GM06990 (cell line): Measurements from ENCODE around the gene SSH2.

Experiments
- DNase-seq: peaks from one replicate; pipeline ENCODE4 v3.0.0-alpha.2; 2011; ENCODE audit not compliant: insufficient read length; ENCODE audit errors: extremely low read depth
- H3K27me3 ChIP-seq: replicated peaks from 2 replicates; pipeline ENCODE4 v1.6.0; 2011; ENCODE audit warnings: low read length; ENCODE audit not compliant: control insufficient read depth, insufficient read depth
- H3K36me3 ChIP-seq: 2 replicates; pipeline ENCODE4 v1.5.1; 2011; ENCODE audit warnings: low read length; ENCODE audit not compliant: control insufficient read depth, insufficient read depth
- H3K4me3 ChIP-seq: replicated peaks from 2 replicates; pipeline ENCODE4 v1.5.1; 2011; ENCODE audit warnings: low read depth, mild to moderate bottlenecking, control low read depth, low read length
- CTCF ChIP-seq: IDR thresholded peaks from 2 replicates; pipeline ENCODE4 v1.5.1; 2011; ENCODE audit warnings: low read length, control low read depth, mild to moderate bottlenecking, inconsistent platforms; ENCODE audit not compliant: insufficient read depth, poor library complexity, severe bottlenecking

SSH2 gene

GRCh38 chr17:29766796-29767327 is 163.2 kb downstream of the SSH2 start:
- no peak for TF ChIP-seq CTCF
- no peak for DNase-seq
- Histone ChIP-seq H3K36me3 (no peaks in the 10 kb centered on the region), H3K4me3 (no peak overlapping the region), H3K27me3 (no peaks in the 10 kb centered on the region)

GRCh38 chr17:29764748-29765147 is 165.3 kb downstream of the SSH2 start:
- Histone ChIP-seq H3K4me3 (no peak overlapping the region), H3K27me3 (no peaks in the 10 kb centered on the region), H3K36me3 (no peaks in the 10 kb centered on the region)
- no peak for DNase-seq
- TF ChIP-seq CTCF: no peak

GRCh38 chr17:29764217-29764616 is 165.8 kb downstream of the SSH2 start:
- no peaks in the 10 kb centered on the region for H3K36me3 ChIP-seq
- H3K4me3 ChIP-seq: no peak overlapping the region
- no peaks in the 10 kb centered on the region for H3K27me3 ChIP-seq
- DNase-seq: no peak
- TF ChIP-seq CTCF: no peak

DNA sequence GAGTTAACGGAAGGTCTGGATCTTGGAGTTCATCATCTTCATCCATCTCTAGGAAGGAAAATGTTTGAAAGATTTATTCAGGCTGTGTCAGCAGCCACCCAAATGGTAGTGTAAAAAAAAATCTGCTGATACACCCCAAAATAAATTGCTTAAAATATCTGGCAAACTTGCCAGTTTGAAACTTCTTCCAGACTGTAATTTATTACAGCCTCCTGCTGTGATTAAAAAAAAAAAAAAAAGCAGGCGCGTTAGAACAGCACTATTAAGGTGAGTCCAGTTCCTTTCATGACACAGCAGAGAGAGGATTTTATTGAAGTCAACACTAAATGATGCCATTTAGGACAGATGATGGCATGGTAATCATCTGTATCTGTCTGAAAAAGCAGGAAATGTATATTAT is 166.8 kb downstream of the SSH2 start:
- H3K27me3 ChIP-seq: no peaks in the 10 kb centered on the region
- no peak for TF ChIP-seq CTCF
- no peaks in the 10 kb centered on the region for H3K36me3 ChIP-seq
- no peak for DNase-seq
- H3K4me3 ChIP-seq: no peak overlapping the region

- DNase-seq: peak; percentile 96
- Histone ChIP-seq H3K4me3 (peak overlapping the region; percentile 90), H3K27me3 (no peaks in the 10 kb centered on the region), H3K36me3 (no peaks in the 10 kb centered on the region)
- TF ChIP-seq CTCF: no peak
These were observed 168.8 kb downstream of the SSH2 start for GRCh38 chr17:29761040-29761761.
